NCI-H1417 (cell line): ENCODE data around the gene CCR5.

Source experiments
- DNase-seq, 3 experiments: peaks; one replicate each; lab custom pipeline; 2025; lab: John Stamatoyannopoulos, UW

The CCR5 gene

GRCh38 chr3:46359733-46360493 is 10.8 kb upstream of the CCR5 start:
- peak; percentile 63 to 90 (median 67) for DNase-seq

GRCh38 chr3:46360907-46361306 is 9.8 kb upstream of the CCR5 start:
- DNase-seq: no peak

- DNase-seq: no peak
These were observed 9.1 kb upstream of the CCR5 start for GRCh38 chr3:46361408-46362283.

- no peak for DNase-seq
These were observed 5.7 kb upstream of the CCR5 start for GRCh38 chr3:46365041-46365440.

- no peak for DNase-seq
These were observed 4.8 kb upstream of the CCR5 start for GRCh38 chr3:46365737-46366524.

GRCh38 chr3:46367811-46368210 is 2.9 kb upstream of the CCR5 start:
- DNase-seq: no peak

- peak in 1 of 3 experiments; percentile 4 for DNase-seq
These were observed 2.2 kb upstream of the CCR5 start for GRCh38 chr3:46368569-46368968.

GRCh38 chr3:46369151-46369550 is 1.6 kb upstream of the CCR5 start:
- no peak for DNase-seq

GRCh38 chr3:46369675-46370132 is 1.0 kb upstream of the CCR5 start:
- no peak for DNase-seq

- no peak for DNase-seq
These were observed 984 bp downstream of the CCR5 start for GRCh38 chr3:46371519-46372340.

GRCh38 chr3:46372492-46373359 is 2.0 kb downstream of the CCR5 start:
- peak in 1 of 3 experiments; percentile 3 for DNase-seq

- no peak for DNase-seq
These were observed 4.0 kb downstream of the CCR5 start for GRCh38 chr3:46374755-46375154.

- no peak for DNase-seq
These were observed 4.5 kb downstream of the CCR5 start for GRCh38 chr3:46375218-46375617.

GRCh38 chr3:46375814-46376213 is 5.1 kb downstream of the CCR5 start:
- DNase-seq: no peak

- peak in 2 of 3 experiments; percentile 3 to 7 for DNase-seq
These were observed 7.7 kb downstream of the CCR5 start for GRCh38 chr3:46378426-46378942.

- DNase-seq: no peak
These were observed 9.9 kb downstream of the CCR5 start for GRCh38 chr3:46380471-46381221.

- DNase-seq: no peak
These were observed 10.9 kb downstream of the CCR5 start for GRCh38 chr3:46381625-46382024.

GRCh38 chr3:46383211-46383950 is 12.6 kb downstream of the CCR5 start:
- no peak for DNase-seq

- no peak for DNase-seq
These were observed 13.2 kb downstream of the CCR5 start for GRCh38 chr3:46383951-46384330.
